H9 (cell line): ENCODE results near the gene PRDM13. TPM values are rescaled to one million over a fixed set of nuclear protein-coding genes. Genes with fewer than 3 reads are reported as not detected.

Experiments used
- DNase-seq: peaks from one replicate; pipeline ENCODE4 v3.0.0-alpha.2; 2017
- H2AFZ ChIP-seq: one replicate; pipeline ENCODE4 v1.6.1; 2013; ENCODE audit warnings: mild to moderate bottlenecking, low read length, control low read depth, moderate library complexity
- H2AK5ac ChIP-seq: 2 replicates; pipeline ENCODE4 v1.6.1; 2013; ENCODE audit warnings: low read length, control low read depth, mixed read lengths; ENCODE audit not compliant: insufficient read length
- H2BK120ac ChIP-seq: one replicate; pipeline ENCODE4 v1.6.1; 2013; ENCODE audit warnings: low read depth, mild to moderate bottlenecking, low read length, control low read depth, inconsistent platforms; ENCODE audit not compliant: poor library complexity, severe bottlenecking
- H2BK12ac ChIP-seq: 2 replicates; pipeline ENCODE4 v1.6.1; 2013; ENCODE audit warnings: low read length, control low read depth, mixed read lengths, low read depth; ENCODE audit not compliant: insufficient read length
- H2BK15ac ChIP-seq: 2 replicates; pipeline ENCODE4 v1.6.1; 2013; ENCODE audit warnings: low read depth, low read length, control low read depth
- H2BK20ac ChIP-seq: one replicate; pipeline ENCODE4 v1.6.1; 2013; ENCODE audit warnings: low read depth, mild to moderate bottlenecking, low read length, control low read depth, inconsistent platforms; ENCODE audit not compliant: poor library complexity, severe bottlenecking
- H2BK5ac ChIP-seq: 2 replicates; pipeline ENCODE4 v1.6.1; 2013; ENCODE audit warnings: low read length, control low read depth, mixed read lengths; ENCODE audit not compliant: insufficient read length
- H3K14ac ChIP-seq: 2 replicates; pipeline ENCODE4 v1.6.1; 2013; ENCODE audit warnings: low read length, control low read depth; ENCODE audit not compliant: insufficient read depth
- H3K18ac ChIP-seq: 2 replicates; pipeline ENCODE4 v1.6.1; 2013; ENCODE audit warnings: low read depth, mild to moderate bottlenecking, mixed read lengths, low read length, control low read depth; ENCODE audit not compliant: insufficient read length
- H3K23ac ChIP-seq: 2 replicates; pipeline ENCODE4 v1.6.1; 2013; ENCODE audit warnings: low read length, control low read depth, mixed read lengths, low read depth; ENCODE audit not compliant: insufficient read length
- H3K23me2 ChIP-seq: 2 replicates; pipeline ENCODE4 v1.6.1; 2013; ENCODE audit warnings: low read depth, mild to moderate bottlenecking, mixed read lengths, low read length, control low read depth; ENCODE audit not compliant: insufficient read length, poor library complexity, severe bottlenecking
- H3K27ac ChIP-seq: 2 replicates; pipeline ENCODE4 v1.5.1; 2013; ENCODE audit warnings: low read length, control low read depth, mixed read lengths, low read depth; ENCODE audit not compliant: insufficient read length
- H3K27me3 ChIP-seq: 2 replicates; pipeline ENCODE4 v1.6.1; 2013; ENCODE audit warnings: low read length, control low read depth, inconsistent platforms; ENCODE audit not compliant: insufficient read depth
- H3K4ac ChIP-seq: 2 replicates; pipeline ENCODE4 v1.6.1; 2013; ENCODE audit warnings: low read depth, mild to moderate bottlenecking, control low read depth, inconsistent platforms, low read length, moderate library complexity
- H3K4me1 ChIP-seq: 2 replicates; pipeline ENCODE4 v1.6.1; 2013; ENCODE audit warnings: low read length, control low read depth, inconsistent platforms; ENCODE audit not compliant: insufficient read depth
- H3K4me2 ChIP-seq: 2 replicates; pipeline ENCODE4 v1.6.1; 2013; ENCODE audit warnings: low read length, control low read depth, mixed read lengths; ENCODE audit not compliant: insufficient read length, insufficient read depth
- H3K56ac ChIP-seq: 2 replicates; pipeline ENCODE4 v1.6.1; 2013; ENCODE audit warnings: low read depth, mild to moderate bottlenecking, mixed read lengths, low read length, control low read depth; ENCODE audit not compliant: insufficient read length
- H3K79me1 ChIP-seq: 2 replicates; pipeline ENCODE4 v1.6.1; 2013; ENCODE audit warnings: low read depth, mild to moderate bottlenecking, moderate library complexity, low read length, control low read depth, inconsistent platforms; ENCODE audit not compliant: insufficient read depth, poor library complexity, severe bottlenecking
- H3K79me2 ChIP-seq: 2 replicates; pipeline ENCODE4 v1.6.1; 2013; ENCODE audit warnings: low read length, control low read depth, inconsistent platforms; ENCODE audit not compliant: insufficient read depth
- H3K9ac ChIP-seq: 2 replicates; pipeline ENCODE4 v1.6.1; 2013; ENCODE audit warnings: low read length, control low read depth, mixed read lengths; ENCODE audit not compliant: insufficient read length; ENCODE audit errors: extremely low read depth
- H3K9me3 ChIP-seq: one replicate; pipeline ENCODE4 v1.6.1; 2013; ENCODE audit warnings: low read depth, low read length, inconsistent platforms; ENCODE audit not compliant: control insufficient read depth
- H3T11ph ChIP-seq: one replicate; pipeline ENCODE4 v1.6.1; 2013; ENCODE audit warnings: mild to moderate bottlenecking, low read length, control low read depth, inconsistent platforms
- H4K20me1 ChIP-seq: one replicate; pipeline ENCODE4 v1.6.1; 2013; ENCODE audit not compliant: control insufficient read depth, insufficient read length, insufficient read depth
- H4K5ac ChIP-seq: 2 replicates; pipeline ENCODE4 v1.6.1; 2013; ENCODE audit warnings: low read depth, mild to moderate bottlenecking, mixed read lengths, low read length, control low read depth; ENCODE audit not compliant: insufficient read length
- H4K8ac ChIP-seq: replicated peaks from 2 replicates; pipeline ENCODE4 v1.6.1; 2013; ENCODE audit warnings: low read length, control low read depth, mixed read lengths, low read depth; ENCODE audit not compliant: insufficient read length
- H4K91ac ChIP-seq: 2 replicates; pipeline ENCODE4 v1.6.1; 2013; ENCODE audit warnings: low read depth, mild to moderate bottlenecking, moderate library complexity, mixed read lengths, low read length, control low read depth; ENCODE audit not compliant: insufficient read length
- H3K27ac Mint-ChIP-seq, 3 experiments: 2 replicates in 2 of 3; 3 replicates in 1 of 3; pipeline ENCODE4 v1.8.0; 2020 to 2021; ENCODE audit warnings: mixed read lengths in 3 of 3, mild to moderate bottlenecking in 1 of 3, moderate library complexity in 1 of 3
- H3K27me3 Mint-ChIP-seq: 2 replicates; pipeline ENCODE4 v1.8.0; 2021; ENCODE audit warnings: low read depth, mild to moderate bottlenecking, moderate library complexity, mixed read lengths
- H3K36me3 Mint-ChIP-seq, 3 experiments: 2 replicates in 2 of 3; 3 replicates in 1 of 3; pipeline ENCODE4 v1.8.0; 2020 to 2021; ENCODE audit warnings: low read depth in 3 of 3, mixed read lengths in 3 of 3; ENCODE audit not compliant: insufficient read depth in 1 of 3
- H3K4me1 Mint-ChIP-seq, 2 experiments: 2 replicates each; pipeline ENCODE4 v1.8.0; 2020; ENCODE audit warnings: mixed read lengths in 2 of 2
- H3K4me3 Mint-ChIP-seq, 2 experiments: 2 replicates in 1 of 2; 3 replicates in 1 of 2; pipeline ENCODE4 v1.8.0; 2020 to 2021; ENCODE audit warnings: mild to moderate bottlenecking in 2 of 2, mixed read lengths in 2 of 2, moderate library complexity in 1 of 2
- H3K9me3 Mint-ChIP-seq, 2 experiments: 2 replicates in 1 of 2; 3 replicates in 1 of 2; pipeline ENCODE4 v1.8.0; 2020; ENCODE audit warnings: mild to moderate bottlenecking in 2 of 2, mixed read lengths in 2 of 2, moderate library complexity in 1 of 2
- CTCF ChIP-seq: fragments of 200-600 bp; sonication (generic); conservative IDR thresholded peaks from 3 replicates; pipeline ENCODE4 v1.8.0; 2021; ENCODE audit warnings: antibody characterized with exemption, mild to moderate bottlenecking
- WGBS: extraction: QIAGEN DNeasy Blood & Tissue Kit; methylation state at CpG from one replicate; pipeline ENCODE4 v1.1.7; 2013; ENCODE audit warnings: missing lambda C conversion rate, low lambda C conversion rate, mixed read lengths; ENCODE audit not compliant: insufficient read length; ENCODE audit errors: extremely low coverage; 5-methylcytosine and 5-hydroxymethylcytosine counted together
- total RNA-seq: library from RNA; stranded (reverse); gene quantifications from 2 replicates; pipeline ENCODE4 v1.2.1, GENCODE V29; 2021

PRDM13 gene
- total RNA-seq, 1 experiment from 2014 or later = not detected

GRCh38 chr6:99661870-99662269 lies 55.2 kb downstream of the PRDM13 start:
- Histone ChIP-seq H2BK15ac (no peak overlapping the region), H2AK5ac (no peak overlapping the region), H3K9ac (no peak overlapping the region), H3K79me2 (no peaks in the 10 kb centered on the region), H3K79me1 (no peaks in the 10 kb centered on the region), H4K5ac (no peak overlapping the region), H3K9me3 (no peaks in the 10 kb centered on the region), H3K27me3 (no peaks in the 10 kb centered on the region), H3K14ac (no peak overlapping the region), H2BK5ac (no peak overlapping the region), H2BK120ac (no peak overlapping the region), H3K56ac (no peak overlapping the region), H4K20me1 (no peaks in the 10 kb centered on the region), H3K23me2 (no peaks in the 10 kb centered on the region), H3K23ac (no peak overlapping the region), H2AFZ (no peak overlapping the region), H3K4me2 (no peak overlapping the region), H4K91ac (no peak overlapping the region), H3K27ac (no peak overlapping the region), H2BK12ac (no peak overlapping the region), H3T11ph (no peak overlapping the region), H3K4ac (no peak overlapping the region), H2BK20ac (no peak overlapping the region), H4K8ac (no peak overlapping the region), H3K4me1 (no peaks in the 10 kb centered on the region; the same call in 1 of the 2 replicates), H3K18ac (no peak overlapping the region)
- Mint-ChIP-seq H3K4me1 (peaks cover 10% of the 10 kb centered on the region in 2 experiments), H3K4me3 (no peak overlapping the region), H3K27me3 (no peaks in the 10 kb centered on the region; the same call in 1 of the 2 replicates), H3K27ac (no peak overlapping the region), H3K9me3 (no peaks in the 10 kb centered on the region), H3K36me3 (no peaks in the 10 kb centered on the region)
- DNase-seq = no peak
- no peak for TF ChIP-seq CTCF
- WGBS = no CpG with 5 or more reads among the region's 1 CpG
